Stomach (tissue), 4 donors: ENCODE data around the gene MTMR6.

Source experiments
- EP300 ChIP-seq: sonication (generic); formaldehyde crosslinking; IDR thresholded peaks from one replicate; pipeline ENCODE4 v1.6.1; 2017; ENCODE audit warnings: antibody characterized with exemption
- POLR2A ChIP-seq, 4 donors: fragments of 450-650 bp; IDR thresholded peaks; one replicate each; pipeline ENCODE4 v1.6.1; 2016; ENCODE audit warnings: antibody characterized with exemption in 4 of 4, control low read depth in 2 of 4, mild to moderate bottlenecking in 1 of 4, moderate library complexity in 1 of 4
- POLR2AphosphoS5 ChIP-seq, 3 donors: sonication (generic); formaldehyde crosslinking; IDR thresholded peaks; one replicate each; pipeline ENCODE4 v1.6.1; 2016; ENCODE audit warnings: antibody characterized with exemption in 3 of 3
- TF ChIP-seq, protein P1 (sequence below), 7 experiments: fragments of 450-650 bp in 4 of 7; fragments of 200-600 bp in 3 of 7; sonication (generic) in 3 of 7; IDR thresholded peaks; one replicate each; pipeline ENCODE4 v1.5.1; 2016 to 2019; ENCODE audit warnings: antibody characterized with exemption in 7 of 7, control low read depth in 2 of 7, mild to moderate bottlenecking in 1 of 7

DNA sequence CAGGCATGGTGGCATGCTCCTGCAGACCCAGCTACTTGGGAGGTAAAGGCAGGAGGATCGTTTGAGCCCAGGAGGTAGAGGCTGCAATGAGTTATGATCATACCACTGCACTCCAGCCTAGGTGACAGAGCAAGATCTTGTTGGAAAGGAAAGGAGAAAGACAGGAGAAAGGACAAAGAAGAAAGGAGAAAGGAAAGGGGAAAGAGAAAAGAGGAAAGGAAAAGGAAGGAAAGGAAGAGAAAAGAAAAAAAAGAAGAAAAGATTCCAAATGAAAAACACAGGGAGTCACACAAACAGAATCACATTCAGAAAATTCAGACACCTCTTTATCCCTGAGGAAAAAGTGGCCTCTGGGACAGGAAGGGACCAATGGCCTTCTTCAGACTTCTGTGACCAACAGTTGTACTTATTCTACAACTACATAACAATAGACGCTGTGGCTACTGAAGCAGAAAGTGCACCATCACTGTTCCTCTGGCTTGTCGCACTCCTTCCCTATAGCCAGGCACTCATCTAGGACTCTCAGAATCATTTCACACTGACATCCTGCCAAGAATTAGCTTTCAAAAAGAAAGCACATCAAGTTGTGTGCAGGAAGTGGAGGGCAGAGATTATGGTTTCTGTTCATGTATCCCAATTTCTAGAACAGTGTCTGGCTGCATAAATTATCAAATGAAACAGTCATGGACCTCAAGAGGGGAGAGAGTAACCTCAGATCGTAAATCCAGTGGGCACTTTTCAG lies 5.9 kb downstream of the MTMR6 start:
- TF ChIP-seq, protein P1, sequence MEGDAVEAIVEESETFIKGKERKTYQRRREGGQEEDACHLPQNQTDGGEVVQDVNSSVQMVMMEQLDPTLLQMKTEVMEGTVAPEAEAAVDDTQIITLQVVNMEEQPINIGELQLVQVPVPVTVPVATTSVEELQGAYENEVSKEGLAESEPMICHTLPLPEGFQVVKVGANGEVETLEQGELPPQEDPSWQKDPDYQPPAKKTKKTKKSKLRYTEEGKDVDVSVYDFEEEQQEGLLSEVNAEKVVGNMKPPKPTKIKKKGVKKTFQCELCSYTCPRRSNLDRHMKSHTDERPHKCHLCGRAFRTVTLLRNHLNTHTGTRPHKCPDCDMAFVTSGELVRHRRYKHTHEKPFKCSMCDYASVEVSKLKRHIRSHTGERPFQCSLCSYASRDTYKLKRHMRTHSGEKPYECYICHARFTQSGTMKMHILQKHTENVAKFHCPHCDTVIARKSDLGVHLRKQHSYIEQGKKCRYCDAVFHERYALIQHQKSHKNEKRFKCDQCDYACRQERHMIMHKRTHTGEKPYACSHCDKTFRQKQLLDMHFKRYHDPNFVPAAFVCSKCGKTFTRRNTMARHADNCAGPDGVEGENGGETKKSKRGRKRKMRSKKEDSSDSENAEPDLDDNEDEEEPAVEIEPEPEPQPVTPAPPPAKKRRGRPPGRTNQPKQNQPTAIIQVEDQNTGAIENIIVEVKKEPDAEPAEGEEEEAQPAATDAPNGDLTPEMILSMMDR (IDR thresholded peaks at IDR 0.05), result no peak
- TF ChIP-seq POLR2AphosphoS5 (IDR thresholded peaks at IDR 0.05), result no peak
- no peak for TF ChIP-seq POLR2A (IDR thresholded peaks at IDR 0.05)
- no peak for TF ChIP-seq EP300
